HEK293T (cell line): ENCODE results near the gene INCENP.
"Not testable (repeated sequence)": the region's sequence is repeated elsewhere in the genome, so short reads cannot be mapped to it uniquely, and the experiment has no call there.

ENCODE experiments used
- CTCF ChIA-PET: fragments of 350-600 bp; formaldehyde crosslinking; extraction: SDS; loops from one replicate; lab custom pipeline; 2021; ENCODE audit warnings: antibody characterized with exemption, inconsistent platforms; lab: Yijun Ruan, JAX
- POLR2A ChIA-PET: fragments of 350-600 bp; formaldehyde crosslinking; extraction: SDS; loops from one replicate; lab custom pipeline; 2020; ENCODE audit warnings: antibody characterized with exemption, inconsistent platforms; lab: Yijun Ruan, JAX
- DNase-seq: peaks from one replicate; pipeline ENCODE4 v3.0.0; 2012; ENCODE audit warnings: mixed read lengths; ENCODE audit errors: extremely low spot score
- ARNT ChIP-seq: fragments of 450-650 bp; IDR thresholded peaks from 2 replicates; pipeline ENCODE4 v1.6.1; 2017; ENCODE audit warnings: mild to moderate bottlenecking
- BHLHE40 ChIP-seq: fragments of 450-650 bp; IDR thresholded peaks from 2 replicates; pipeline ENCODE4 v1.6.1; 2016; ENCODE audit warnings: mild to moderate bottlenecking, moderate library complexity, borderline replicate concordance
- CTBP1 ChIP-seq: fragments of 450-650 bp; IDR thresholded peaks from 2 replicates; pipeline ENCODE4 v1.6.1; 2016; ENCODE audit warnings: borderline replicate concordance
- ELF4 ChIP-seq: fragments of 450-650 bp; IDR thresholded peaks from 2 replicates; pipeline ENCODE4 v1.6.1; 2017; ENCODE audit warnings: antibody characterized with exemption
- FOXA1 ChIP-seq: fragments of 450-650 bp; IDR thresholded peaks from 2 replicates; pipeline ENCODE4 v1.6.1; 2016; ENCODE audit warnings: mild to moderate bottlenecking
- FOXK2 ChIP-seq: fragments of 450-650 bp; IDR thresholded peaks from 2 replicates; pipeline ENCODE4 v1.6.1; 2016; ENCODE audit warnings: mild to moderate bottlenecking
- FOXM1 ChIP-seq: fragments of 450-650 bp; IDR thresholded peaks from 2 replicates; pipeline ENCODE4 v1.6.1; 2017; ENCODE audit warnings: mild to moderate bottlenecking, borderline replicate concordance
- HDGF ChIP-seq: fragments of 450-650 bp; IDR thresholded peaks from 2 replicates; pipeline ENCODE4 v1.6.1; 2017; ENCODE audit warnings: antibody characterized with exemption, borderline replicate concordance
- L3MBTL2 ChIP-seq: fragments of 450-650 bp; conservative IDR thresholded peaks from 2 replicates; pipeline ENCODE4 v1.6.1; 2016; ENCODE audit warnings: mild to moderate bottlenecking
- LEF1 ChIP-seq: fragments of 450-650 bp; IDR thresholded peaks from 2 replicates; pipeline ENCODE4 v1.6.1; 2017; ENCODE audit warnings: mild to moderate bottlenecking, borderline replicate concordance
- NFRKB ChIP-seq: fragments of 450-650 bp; IDR thresholded peaks from 2 replicates; pipeline ENCODE4 v1.6.1; 2016; ENCODE audit warnings: mild to moderate bottlenecking, moderate library complexity
- SP1 ChIP-seq: fragments of 450-650 bp; IDR thresholded peaks from 2 replicates; pipeline ENCODE4 v1.6.1; 2017
- SUZ12 ChIP-seq: fragments of 450-650 bp; IDR thresholded peaks from 2 replicates; pipeline ENCODE4 v1.6.1; 2016; ENCODE audit warnings: mild to moderate bottlenecking
- TARDBP ChIP-seq: fragments of 450-650 bp; IDR thresholded peaks from 2 replicates; pipeline ENCODE4 v1.6.1; 2016
- ZNF384 ChIP-seq: fragments of 450-650 bp; IDR thresholded peaks from 2 replicates; pipeline ENCODE4 v1.6.1; 2016
- TF ChIP-seq, protein P1 (sequence below): fragments of 450-650 bp; IDR thresholded peaks from 2 replicates; pipeline ENCODE4 v1.6.1; 2016

INCENP gene

DNA sequence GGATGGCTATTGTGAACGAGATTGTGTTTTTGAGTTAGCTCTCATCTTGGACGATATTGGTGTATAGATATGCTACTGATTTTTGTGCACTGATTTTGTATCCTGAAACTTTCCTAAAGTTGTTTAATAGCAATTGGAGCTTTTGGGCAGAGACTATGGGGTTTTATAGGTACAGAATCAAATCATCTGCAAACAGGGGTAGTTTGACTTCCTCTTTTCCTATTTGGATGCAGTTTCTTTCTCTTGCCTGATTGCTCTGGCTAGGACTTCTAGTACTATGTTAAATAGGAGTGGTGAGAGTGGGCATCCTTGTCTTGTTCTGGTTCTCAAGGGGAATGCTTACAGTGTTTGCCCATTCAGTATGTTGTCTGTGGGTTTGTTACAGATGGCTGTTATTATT, 57.3 kb downstream of the INCENP start:
- TF ChIP-seq HDGF (no peak), SP1 (no peak), FOXM1 (no peak), LEF1 (no peak), BHLHE40 (no peak), FOXA1 (no peak), SUZ12 (no peak), ARNT (no peak), L3MBTL2 (no peak), CTBP1 (no peak), TARDBP (no peak), ZNF384 (no peak)
- TF ChIP-seq, protein P1, sequence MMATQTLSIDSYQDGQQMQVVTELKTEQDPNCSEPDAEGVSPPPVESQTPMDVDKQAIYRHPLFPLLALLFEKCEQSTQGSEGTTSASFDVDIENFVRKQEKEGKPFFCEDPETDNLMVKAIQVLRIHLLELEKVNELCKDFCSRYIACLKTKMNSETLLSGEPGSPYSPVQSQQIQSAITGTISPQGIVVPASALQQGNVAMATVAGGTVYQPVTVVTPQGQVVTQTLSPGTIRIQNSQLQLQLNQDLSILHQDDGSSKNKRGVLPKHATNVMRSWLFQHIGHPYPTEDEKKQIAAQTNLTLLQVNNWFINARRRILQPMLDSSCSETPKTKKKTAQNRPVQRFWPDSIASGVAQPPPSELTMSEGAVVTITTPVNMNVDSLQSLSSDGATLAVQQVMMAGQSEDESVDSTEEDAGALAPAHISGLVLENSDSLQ: no peak
- POLR2A ChIA-PET: no interaction called here
- DNase-seq: no peak
- CTCF ChIA-PET: no interaction called here

DNA sequence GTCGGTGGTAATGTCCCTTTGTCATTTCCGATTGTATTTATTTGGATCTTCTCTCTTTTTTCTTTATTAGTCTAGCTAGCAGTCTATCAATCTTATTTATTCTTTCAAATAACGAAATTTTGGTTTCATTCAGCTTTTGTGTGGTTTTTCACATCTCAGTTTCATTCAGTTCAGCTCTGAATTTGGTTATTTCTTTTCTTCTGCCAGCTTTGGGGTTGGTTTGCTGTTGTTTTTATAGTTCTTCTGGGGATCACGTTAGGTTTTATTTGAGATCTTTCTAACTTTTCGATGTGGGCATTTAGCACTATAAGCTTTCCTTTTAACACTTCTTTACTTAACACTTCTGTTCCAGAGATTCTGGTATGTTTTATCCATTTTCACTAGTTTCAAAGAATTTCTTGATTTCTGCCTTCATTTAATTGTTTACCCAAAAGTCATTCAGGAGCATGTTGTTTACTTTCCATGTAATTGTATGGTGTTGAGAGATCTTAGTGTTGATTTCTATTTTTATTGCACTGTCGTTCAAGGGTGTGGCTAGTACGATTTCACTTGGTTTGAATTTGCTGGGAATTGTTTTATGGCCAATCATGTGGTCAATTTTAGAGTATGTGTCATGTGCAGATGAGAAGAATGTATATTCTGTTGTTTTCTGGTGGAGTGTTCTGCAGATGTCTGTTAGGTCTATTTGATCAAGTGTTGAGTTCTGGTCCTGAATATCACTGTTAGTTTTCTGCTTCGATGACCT, 58.5 kb downstream of the INCENP start:
- ChIA-PET CTCF (no interaction called here), POLR2A (no interaction called here)
- no peak for DNase-seq
- TF ChIP-seq NFRKB: no peak
- no peak for TF ChIP-seq ELF4
- no peak for TF ChIP-seq ZNF384
- TF ChIP-seq TARDBP: no peak
- TF ChIP-seq LEF1: no peak
- TF ChIP-seq FOXM1: no peak
- TF ChIP-seq CTBP1: no peak
- TF ChIP-seq SUZ12: no peak
- TF ChIP-seq SP1: no peak
- no peak for TF ChIP-seq HDGF
- no peak for TF ChIP-seq BHLHE40
- no peak for TF ChIP-seq ARNT
- TF ChIP-seq FOXA1: no peak
- no peak for TF ChIP-seq FOXK2
- TF ChIP-seq L3MBTL2: no peak
- TF ChIP-seq, protein P1: no peak

DNA sequence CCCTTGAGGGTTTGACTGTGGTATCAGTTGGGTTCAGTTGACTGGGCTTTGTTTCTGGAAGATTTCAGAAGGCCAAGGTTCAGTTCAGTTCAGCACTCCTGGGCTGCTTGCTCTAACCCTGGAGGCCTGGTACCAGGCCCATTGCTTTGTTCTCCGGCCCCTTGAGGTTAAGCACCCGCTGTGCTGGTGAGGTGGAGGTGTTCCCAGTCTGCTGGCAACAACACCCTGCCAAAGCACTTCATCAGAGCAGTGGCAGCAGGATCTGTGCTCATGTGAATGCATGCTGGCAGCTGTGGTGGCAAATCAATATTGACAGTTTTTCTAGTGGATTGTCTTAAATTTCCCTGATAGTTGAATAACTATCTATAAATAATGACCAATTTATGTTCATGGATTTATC, 62.4 kb downstream of the INCENP start:
- POLR2A ChIA-PET: no interaction called here
- TF ChIP-seq ARNT (no peak), L3MBTL2 (no peak), FOXK2 (no peak), HDGF (no peak), SP1 (no peak), TARDBP (no peak), ELF4 (no peak), LEF1 (no peak), FOXA1 (no peak), SUZ12 (no peak), CTBP1 (no peak)
- TF ChIP-seq, protein P1: no peak
- DNase-seq: no peak
- CTCF ChIA-PET: no interaction called here

DNA sequence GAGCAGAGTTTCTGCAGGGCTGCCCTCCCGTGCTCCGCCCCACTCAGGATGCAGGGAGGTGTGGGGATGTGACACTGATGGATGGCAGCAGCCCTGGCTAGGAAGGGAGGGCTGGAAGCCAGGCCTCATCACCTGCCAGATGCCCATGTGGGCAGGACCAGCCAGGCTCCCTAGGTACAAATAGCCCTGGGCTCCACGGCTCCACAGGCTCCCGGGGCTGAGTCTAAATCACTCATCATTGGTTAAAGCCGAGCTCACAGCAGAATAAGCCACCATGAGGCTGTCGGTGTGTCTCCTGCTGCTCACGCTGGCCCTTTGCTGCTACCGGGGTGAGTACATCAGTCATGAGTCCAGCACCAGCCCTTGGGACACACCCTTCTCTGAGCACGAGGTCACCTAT, 66.2 kb downstream of the INCENP start, which contains the start of gene SCGB1D1:
Gene SCGB1D1, plus strand, starts transcription at position 206 of the 400 bp plus-strand sequence. Its CDS starts 69 bp downstream, at position 275.
- TF ChIP-seq LEF1 (no peak), TARDBP (no peak), ARNT (no peak)
- DNase-seq: no peak
- ChIA-PET CTCF (interaction anchor here (1.4 kb wide), 1 partner anchor 121 kb away, joined by 3 read pairs; no protein-coding TSS in a partner anchor), POLR2A (no interaction called here)

DNA sequence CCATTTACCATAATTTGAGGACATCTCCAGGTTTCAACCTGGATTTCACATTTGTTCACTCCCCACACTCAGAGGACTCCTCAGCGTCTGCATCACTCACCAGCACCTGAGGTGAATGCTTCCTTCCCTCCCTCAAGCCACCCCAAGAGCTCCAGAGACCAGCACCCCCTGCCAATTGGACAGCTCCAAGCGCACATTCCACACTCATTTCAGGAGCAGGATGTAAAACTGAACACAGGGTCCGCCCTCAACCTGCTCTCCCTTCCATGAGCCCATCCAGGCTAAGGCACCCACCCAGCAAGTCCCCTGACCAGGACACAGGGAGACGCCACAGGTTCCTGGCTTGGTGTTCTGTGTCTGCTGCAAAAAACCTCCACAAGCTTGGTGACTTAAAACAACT, 70.1 kb downstream of the INCENP start:
- DNase-seq: no peak
- TF ChIP-seq SUZ12 (no peak), ZNF384 (no peak), ARNT (no peak), NFRKB (no peak), FOXK2 (no peak), FOXA1 (no peak), HDGF (no peak), BHLHE40 (no peak), SP1 (no peak), FOXM1 (no peak), ELF4 (no peak), TARDBP (no peak)
- TF ChIP-seq, protein P1: no peak
- CTCF ChIA-PET: interaction anchor here (0.7 kb wide), 1 partner anchor 397 kb away, joined by 3 read pairs; no protein-coding TSS in a partner anchor
- POLR2A ChIA-PET: no interaction called here

DNA sequence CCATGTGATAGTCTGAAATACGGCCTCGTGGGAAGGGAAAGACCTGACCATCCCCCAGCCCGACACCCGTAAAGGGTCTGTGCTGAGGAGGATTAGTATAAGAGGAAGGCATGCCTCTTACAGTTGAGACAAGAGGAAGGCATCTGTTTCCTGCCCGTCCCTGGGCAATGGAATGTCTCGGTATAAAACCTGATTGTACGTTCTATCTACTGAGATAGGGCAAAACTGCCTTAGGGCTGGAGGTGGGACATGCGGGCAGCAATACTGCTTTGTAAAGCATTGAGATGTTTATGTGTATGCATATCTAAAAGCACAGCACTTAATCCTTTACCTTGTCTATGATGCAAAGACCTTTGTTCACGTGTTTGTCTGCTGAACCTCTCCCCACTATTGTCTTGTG, 71.2 kb downstream of the INCENP start:
- DNase-seq, POLR2A ChIA-PET, CTCF ChIA-PET: not testable (repeated sequence)
